ENCODE results near the gene SPAAR. TPM values are rescaled to one million over a fixed set of nuclear protein-coding genes. Genes with fewer than 3 reads are reported as not detected.

SPAAR gene
- total RNA-seq, 1 experiment from 2014 or later = not detected

DNA sequence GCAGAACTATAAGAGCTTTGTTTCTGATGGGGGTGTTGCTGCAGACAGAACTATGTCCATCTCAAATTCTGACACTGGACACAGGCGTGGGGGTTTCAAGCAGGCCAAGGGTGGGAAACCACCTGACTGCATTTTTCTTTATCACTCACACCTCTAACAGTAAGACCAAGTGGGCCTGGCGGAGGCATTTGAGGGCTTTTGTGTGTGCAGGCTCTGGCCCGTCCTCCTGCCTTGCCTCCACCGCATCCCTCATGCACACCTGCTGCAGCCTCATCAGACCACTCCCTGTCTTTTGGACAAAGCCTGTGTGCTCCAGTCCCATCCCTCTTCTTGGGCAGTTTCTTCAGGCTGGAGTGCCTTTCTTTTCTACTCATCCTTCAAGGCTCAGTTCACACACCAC, 47.0 kb upstream of the SPAAR start:
- ChIA-PET CTCF (interaction anchor here (1.1 kb wide), 2 partner anchors 20 to 27 kb away, joined by 3 read pairs; no protein-coding TSS in a partner anchor), RAD21 (ENCODE audit: low non-redundant PET in 1 of 2, low total read pairs in 2 of 2, uncharacterized antibody in 2 of 2, unreplicated experiment in 2 of 2) (no interaction called here), POLR2A (no interaction called here)
- H3K4me1 ChIP-seq (ENCODE audit: control insufficient read depth in 1 of 2, insufficient read depth in 2 of 2, low read length in 2 of 2) = no peaks in the 10 kb centered on the region
- H3K9me2 ChIP-seq (ENCODE audit: insufficient read depth) = no peaks in the 10 kb centered on the region
- no peaks in the 10 kb centered on the region for H3K79me2 ChIP-seq (ENCODE audit: insufficient read depth, low read length)
- H3K9me3 ChIP-seq (ENCODE audit: control insufficient read depth in 1 of 2, insufficient read depth in 1 of 2, low read depth in 1 of 2, low read length in 2 of 2) = no peaks in the 10 kb centered on the region
- H3K27ac ChIP-seq (ENCODE audit: low read depth, low read length) = no peak overlapping the region
- BruUV-seq (replicated peaks) = no TSS peak
- no peak overlapping the region for H2AFZ ChIP-seq (ENCODE audit: low read depth, low read length, poor library complexity, severe bottlenecking)
- no peaks in the 10 kb centered on the region for H4K20me1 ChIP-seq (ENCODE audit: insufficient read depth)
- H3K4me2 ChIP-seq (ENCODE audit: low read length) = no peak overlapping the region
- TF ChIP-seq FOSL1 (IDR thresholded peaks at IDR 0.05; ENCODE audit: low read depth) (no peak), RAD21 (IDR thresholded peaks at IDR 0.05; ENCODE audit: low read depth) (no peak), EZH2phosphoT487 (IDR thresholded peaks at IDR 0.05; ENCODE audit: borderline replicate concordance) (no peak), POLR2A (IDR thresholded peaks at IDR 0.05; ENCODE audit: borderline replicate concordance, extremely low read depth, insufficient read depth, insufficient read length) (no peak), EGR1 (IDR thresholded peaks at IDR 0.05; ENCODE audit: low read depth) (no peak), JUND (IDR thresholded peaks at IDR 0.05) (no peak), EZH2 (IDR thresholded peaks at IDR 0.05) (no peak), TCF7L2 (IDR thresholded peaks at IDR 0.05; ENCODE audit: borderline replicate concordance, extremely low read depth, insufficient read depth, insufficient read length) (no peak), SIN3A (IDR thresholded peaks at IDR 0.05; ENCODE audit: low read depth) (no peak), ZFX (IDR thresholded peaks at IDR 0.05) (no peak), YY1 (IDR thresholded peaks at IDR 0.05; ENCODE audit: extremely low read depth, insufficient replicate concordance, low read depth, low read length) (no peak), CBX3 (IDR thresholded peaks at IDR 0.05; ENCODE audit: low read depth) (no peak)
- TF ChIP-seq, protein P1, sequence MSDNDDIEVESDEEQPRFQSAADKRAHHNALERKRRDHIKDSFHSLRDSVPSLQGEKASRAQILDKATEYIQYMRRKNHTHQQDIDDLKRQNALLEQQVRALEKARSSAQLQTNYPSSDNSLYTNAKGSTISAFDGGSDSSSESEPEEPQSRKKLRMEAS (IDR thresholded peaks at IDR 0.05) = no peak
- H3K4me3 ChIP-seq (replicated peaks in 1 of 2; ENCODE audit: low read depth in 1 of 2, low read length in 2 of 2) = no peak overlapping the region
- DNase-seq (ENCODE audit: low read depth, low spot score) (no peak), ATAC-seq (no peak)
- intact Hi-C loops (cut with micrococcal nuclease) = no loop called here
- no peaks in the 10 kb centered on the region for H3K36me3 ChIP-seq (ENCODE audit: control insufficient read depth in 1 of 2, insufficient read depth in 2 of 2, low read length in 2 of 2)
- H3K27me3 ChIP-seq (ENCODE audit: insufficient read depth, low read length) = peaks cover 3% of the 10 kb centered on the region; the same call in 1 of the 2 replicates
- no peak overlapping the region for H3K9ac ChIP-seq (ENCODE audit: low read length)

DNA sequence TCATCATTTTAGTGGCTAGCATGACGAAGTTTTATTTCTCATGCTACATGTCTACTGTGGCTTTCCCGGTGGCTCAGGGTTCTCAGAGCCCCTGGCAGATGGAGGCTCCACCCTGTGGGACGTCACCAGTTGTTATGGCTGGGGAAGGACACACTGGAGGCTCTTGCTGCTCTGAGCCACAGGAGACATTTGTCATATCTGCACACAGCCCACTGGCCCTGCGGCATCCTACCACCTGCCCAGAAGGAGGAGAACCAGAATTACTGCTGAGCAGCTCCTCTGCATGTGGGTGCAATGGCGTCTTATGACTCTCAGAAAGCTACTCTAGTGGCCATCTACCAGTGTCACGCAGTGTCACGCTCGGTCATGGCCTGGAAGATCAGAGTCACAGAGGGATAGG, 45.7 kb upstream of the SPAAR start:
- peaks cover 3% of the 10 kb centered on the region; the same call in 1 of the 2 replicates for H3K27me3 ChIP-seq (ENCODE audit: insufficient read depth, low read length)
- H3K4me3 ChIP-seq (replicated peaks in 1 of 2; ENCODE audit: low read depth in 1 of 2, low read length in 2 of 2) = no peak overlapping the region
- ChIA-PET RAD21 (ENCODE audit: low non-redundant PET in 1 of 2, low total read pairs in 2 of 2, uncharacterized antibody in 2 of 2, unreplicated experiment in 2 of 2) (no interaction called here), CTCF (interaction anchor here (0.9 to 1.1 kb wide), 2 partner anchors 19 to 28 kb away, joined by 3 to 4 read pairs; no protein-coding TSS in a partner anchor), POLR2A (no interaction called here)
- ATAC-seq (no peak), DNase-seq (ENCODE audit: low read depth, low spot score) (no peak)
- intact Hi-C loops (cut with micrococcal nuclease) = no loop called here
- no peaks in the 10 kb centered on the region for H3K9me2 ChIP-seq (ENCODE audit: insufficient read depth)
- no peaks in the 10 kb centered on the region for H4K20me1 ChIP-seq (ENCODE audit: insufficient read depth)
- no peak overlapping the region for H3K9ac ChIP-seq (ENCODE audit: low read length)
- no peak overlapping the region for H2AFZ ChIP-seq (ENCODE audit: low read depth, low read length, poor library complexity, severe bottlenecking)
- H3K4me2 ChIP-seq (ENCODE audit: low read length) = no peak overlapping the region
- H3K4me1 ChIP-seq (ENCODE audit: control insufficient read depth in 1 of 2, insufficient read depth in 2 of 2, low read length in 2 of 2) = no peaks in the 10 kb centered on the region
- H3K9me3 ChIP-seq (ENCODE audit: control insufficient read depth in 1 of 2, insufficient read depth in 1 of 2, low read depth in 1 of 2, low read length in 2 of 2) = no peaks in the 10 kb centered on the region
- no peaks in the 10 kb centered on the region for H3K36me3 ChIP-seq (ENCODE audit: control insufficient read depth in 1 of 2, insufficient read depth in 2 of 2, low read length in 2 of 2)
- no peak overlapping the region for H3K27ac ChIP-seq (ENCODE audit: low read depth, low read length)
- no peaks in the 10 kb centered on the region for H3K79me2 ChIP-seq (ENCODE audit: insufficient read depth, low read length)
- BruUV-seq (replicated peaks) = no TSS peak
- no peak for TF ChIP-seq ZFX (IDR thresholded peaks at IDR 0.05)
- no peak for TF ChIP-seq EZH2 (IDR thresholded peaks at IDR 0.05)
- TF ChIP-seq CEBPB (IDR thresholded peaks at IDR 0.05; ENCODE audit: low read depth) = no peak
- TF ChIP-seq, protein P2, sequence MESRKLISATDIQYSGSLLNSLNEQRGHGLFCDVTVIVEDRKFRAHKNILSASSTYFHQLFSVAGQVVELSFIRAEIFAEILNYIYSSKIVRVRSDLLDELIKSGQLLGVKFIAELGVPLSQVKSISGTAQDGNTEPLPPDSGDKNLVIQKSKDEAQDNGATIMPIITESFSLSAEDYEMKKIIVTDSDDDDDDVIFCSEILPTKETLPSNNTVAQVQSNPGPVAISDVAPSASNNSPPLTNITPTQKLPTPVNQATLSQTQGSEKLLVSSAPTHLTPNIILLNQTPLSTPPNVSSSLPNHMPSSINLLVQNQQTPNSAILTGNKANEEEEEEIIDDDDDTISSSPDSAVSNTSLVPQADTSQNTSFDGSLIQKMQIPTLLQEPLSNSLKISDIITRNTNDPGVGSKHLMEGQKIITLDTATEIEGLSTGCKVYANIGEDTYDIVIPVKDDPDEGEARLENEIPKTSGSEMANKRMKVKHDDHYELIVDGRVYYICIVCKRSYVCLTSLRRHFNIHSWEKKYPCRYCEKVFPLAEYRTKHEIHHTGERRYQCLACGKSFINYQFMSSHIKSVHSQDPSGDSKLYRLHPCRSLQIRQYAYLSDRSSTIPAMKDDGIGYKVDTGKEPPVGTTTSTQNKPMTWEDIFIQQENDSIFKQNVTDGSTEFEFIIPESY (IDR thresholded peaks at IDR 0.05; ENCODE audit: extremely low read depth, insufficient replicate concordance, low read length) = no peak
- TF ChIP-seq, protein P3, sequence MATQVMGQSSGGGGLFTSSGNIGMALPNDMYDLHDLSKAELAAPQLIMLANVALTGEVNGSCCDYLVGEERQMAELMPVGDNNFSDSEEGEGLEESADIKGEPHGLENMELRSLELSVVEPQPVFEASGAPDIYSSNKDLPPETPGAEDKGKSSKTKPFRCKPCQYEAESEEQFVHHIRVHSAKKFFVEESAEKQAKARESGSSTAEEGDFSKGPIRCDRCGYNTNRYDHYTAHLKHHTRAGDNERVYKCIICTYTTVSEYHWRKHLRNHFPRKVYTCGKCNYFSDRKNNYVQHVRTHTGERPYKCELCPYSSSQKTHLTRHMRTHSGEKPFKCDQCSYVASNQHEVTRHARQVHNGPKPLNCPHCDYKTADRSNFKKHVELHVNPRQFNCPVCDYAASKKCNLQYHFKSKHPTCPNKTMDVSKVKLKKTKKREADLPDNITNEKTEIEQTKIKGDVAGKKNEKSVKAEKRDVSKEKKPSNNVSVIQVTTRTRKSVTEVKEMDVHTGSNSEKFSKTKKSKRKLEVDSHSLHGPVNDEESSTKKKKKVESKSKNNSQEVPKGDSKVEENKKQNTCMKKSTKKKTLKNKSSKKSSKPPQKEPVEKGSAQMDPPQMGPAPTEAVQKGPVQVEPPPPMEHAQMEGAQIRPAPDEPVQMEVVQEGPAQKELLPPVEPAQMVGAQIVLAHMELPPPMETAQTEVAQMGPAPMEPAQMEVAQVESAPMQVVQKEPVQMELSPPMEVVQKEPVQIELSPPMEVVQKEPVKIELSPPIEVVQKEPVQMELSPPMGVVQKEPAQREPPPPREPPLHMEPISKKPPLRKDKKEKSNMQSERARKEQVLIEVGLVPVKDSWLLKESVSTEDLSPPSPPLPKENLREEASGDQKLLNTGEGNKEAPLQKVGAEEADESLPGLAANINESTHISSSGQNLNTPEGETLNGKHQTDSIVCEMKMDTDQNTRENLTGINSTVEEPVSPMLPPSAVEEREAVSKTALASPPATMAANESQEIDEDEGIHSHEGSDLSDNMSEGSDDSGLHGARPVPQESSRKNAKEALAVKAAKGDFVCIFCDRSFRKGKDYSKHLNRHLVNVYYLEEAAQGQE (IDR thresholded peaks at IDR 0.05; ENCODE audit: low read depth) = no peak
- no peak for TF ChIP-seq EZH2phosphoT487 (IDR thresholded peaks at IDR 0.05; ENCODE audit: borderline replicate concordance)
- TF ChIP-seq EGR1 (IDR thresholded peaks at IDR 0.05; ENCODE audit: low read depth) = no peak
- TF ChIP-seq SRF (IDR thresholded peaks at IDR 0.05; ENCODE audit: low read depth) = no peak
- no peak for TF ChIP-seq SIN3A (IDR thresholded peaks at IDR 0.05; ENCODE audit: low read depth)
